ENCODE measurements around the gene FNDC11.
A peak's percentile ranks its signal among the peaks of the same experiment; 100 is the strongest.
"Not testable (repeated sequence)": the region's sequence is repeated elsewhere in the genome, so short reads cannot be mapped to it uniquely, and the experiment has no call there.

FNDC11 gene

GRCh38 chr20:63567136-63567385 is 13.1 kb downstream of the FNDC11 start:
- DNase-seq, result no peak
- Histone ChIP-seq H3K27ac (ENCODE audit: insufficient read depth, low read length, poor library complexity, severe bottlenecking) (no peak overlapping the region), H3K27me3 (replicated peaks; ENCODE audit: control insufficient read depth, insufficient read depth, low read length, poor library complexity, severe bottlenecking) (no peaks in the 10 kb centered on the region), H3K4me3 (ENCODE audit: insufficient read depth, low read depth, low read length, poor library complexity, severe bottlenecking) (no peak overlapping the region), H3K36me3 (ENCODE audit: control insufficient read depth, insufficient read depth, low read length) (peaks cover 34% of the 10 kb centered on the region), H3K9me3 (ENCODE audit: control insufficient read depth, low read length) (no peaks in the 10 kb centered on the region), H3K4me1 (ENCODE audit: control insufficient read depth, insufficient read depth, low read length, poor library complexity, severe bottlenecking) (peaks cover 23% of the 10 kb centered on the region)

- no peaks in the 10 kb centered on the region for H3K9me3 ChIP-seq (ENCODE audit: control insufficient read depth, low read length)
- no peaks in the 10 kb centered on the region for H3K27me3 ChIP-seq (replicated peaks; ENCODE audit: control insufficient read depth, insufficient read depth, low read length, poor library complexity, severe bottlenecking)
- peaks cover 23% of the 10 kb centered on the region for H3K4me1 ChIP-seq (ENCODE audit: control insufficient read depth, insufficient read depth, low read length, poor library complexity, severe bottlenecking)
- DNase-seq, result peak; percentile 29 to 50 (median 45)
- no peak overlapping the region for H3K27ac ChIP-seq (ENCODE audit: insufficient read depth, low read length, poor library complexity, severe bottlenecking)
- peak overlapping the region; percentile 53 for H3K4me3 ChIP-seq (ENCODE audit: insufficient read depth, low read depth, low read length, poor library complexity, severe bottlenecking)
- H3K36me3 ChIP-seq (ENCODE audit: control insufficient read depth, insufficient read depth, low read length), result peaks cover 29% of the 10 kb centered on the region
These were observed 13.6 kb downstream of the FNDC11 start for GRCh38 chr20:63567386-63568169.

- Histone ChIP-seq H3K27ac (ENCODE audit: insufficient read depth, low read length, poor library complexity, severe bottlenecking) (no peak overlapping the region), H3K4me1 (ENCODE audit: control insufficient read depth, insufficient read depth, low read length, poor library complexity, severe bottlenecking) (peaks cover 28% of the 10 kb centered on the region), H3K9me3 (ENCODE audit: control insufficient read depth, low read length) (no peaks in the 10 kb centered on the region), H3K27me3 (replicated peaks; ENCODE audit: control insufficient read depth, insufficient read depth, low read length, poor library complexity, severe bottlenecking) (no peaks in the 10 kb centered on the region), H3K4me3 (ENCODE audit: insufficient read depth, low read depth, low read length, poor library complexity, severe bottlenecking) (peak overlapping the region; percentile 53), H3K36me3 (ENCODE audit: control insufficient read depth, insufficient read depth, low read length) (peaks cover 21% of the 10 kb centered on the region)
- DNase-seq, result no peak
These were observed 14.4 kb downstream of the FNDC11 start for GRCh38 chr20:63568170-63568981.

- H3K4me1 ChIP-seq (ENCODE audit: control insufficient read depth, insufficient read depth, low read length, poor library complexity, severe bottlenecking), result peaks cover 31% of the 10 kb centered on the region
- peak overlapping the region; percentile 29 for H3K4me3 ChIP-seq (ENCODE audit: insufficient read depth, low read depth, low read length, poor library complexity, severe bottlenecking)
- H3K36me3 ChIP-seq (ENCODE audit: control insufficient read depth, insufficient read depth, low read length), result peaks cover 14% of the 10 kb centered on the region
- no peaks in the 10 kb centered on the region for H3K9me3 ChIP-seq (ENCODE audit: control insufficient read depth, low read length)
- H3K27ac ChIP-seq (ENCODE audit: insufficient read depth, low read length, poor library complexity, severe bottlenecking), result no peak overlapping the region
- no peaks in the 10 kb centered on the region for H3K27me3 ChIP-seq (replicated peaks; ENCODE audit: control insufficient read depth, insufficient read depth, low read length, poor library complexity, severe bottlenecking)
- no peak for DNase-seq
These were observed 15.3 kb downstream of the FNDC11 start for GRCh38 chr20:63568986-63569949.

GRCh38 chr20:63570281-63571086 is 16.5 kb downstream of the FNDC11 start:
- DNase-seq, result no peak
- H3K4me1 ChIP-seq (ENCODE audit: control insufficient read depth, insufficient read depth, low read length, poor library complexity, severe bottlenecking), result peaks cover 31% of the 10 kb centered on the region
- no peaks in the 10 kb centered on the region for H3K9me3 ChIP-seq (ENCODE audit: control insufficient read depth, low read length)
- H3K27ac ChIP-seq (ENCODE audit: insufficient read depth, low read length, poor library complexity, severe bottlenecking), result no peak overlapping the region
- peaks cover 3% of the 10 kb centered on the region for H3K36me3 ChIP-seq (ENCODE audit: control insufficient read depth, insufficient read depth, low read length)
- no peaks in the 10 kb centered on the region for H3K27me3 ChIP-seq (replicated peaks; ENCODE audit: control insufficient read depth, insufficient read depth, low read length, poor library complexity, severe bottlenecking)
- no peak overlapping the region for H3K4me3 ChIP-seq (ENCODE audit: insufficient read depth, low read depth, low read length, poor library complexity, severe bottlenecking)

- not testable (repeated sequence) for DNase-seq; H3K27ac ChIP-seq (ENCODE audit: insufficient read depth, low read length, poor library complexity, severe bottlenecking); H3K27me3 ChIP-seq (replicated peaks; ENCODE audit: control insufficient read depth, insufficient read depth, low read length, poor library complexity, severe bottlenecking); H3K9me3 ChIP-seq (ENCODE audit: control insufficient read depth, low read length); H3K4me3 ChIP-seq (ENCODE audit: insufficient read depth, low read depth, low read length, poor library complexity, severe bottlenecking); H3K36me3 ChIP-seq (ENCODE audit: control insufficient read depth, insufficient read depth, low read length)
- H3K4me1 ChIP-seq (ENCODE audit: control insufficient read depth, insufficient read depth, low read length, poor library complexity, severe bottlenecking), result peaks cover 31% of the 10 kb centered on the region
These were observed 17.1 kb downstream of the FNDC11 start for GRCh38 chr20:63571087-63571478.

GRCh38 chr20:63572071-63572787 is 18.3 kb downstream of the FNDC11 start:
- H3K9me3 ChIP-seq (ENCODE audit: control insufficient read depth, low read length), result no peaks in the 10 kb centered on the region
- peaks cover 31% of the 10 kb centered on the region for H3K4me1 ChIP-seq (ENCODE audit: control insufficient read depth, insufficient read depth, low read length, poor library complexity, severe bottlenecking)
- no peaks in the 10 kb centered on the region for H3K27me3 ChIP-seq (replicated peaks; ENCODE audit: control insufficient read depth, insufficient read depth, low read length, poor library complexity, severe bottlenecking)
- no peak overlapping the region for H3K4me3 ChIP-seq (ENCODE audit: insufficient read depth, low read depth, low read length, poor library complexity, severe bottlenecking)
- H3K36me3 ChIP-seq (ENCODE audit: control insufficient read depth, insufficient read depth, low read length), result peaks cover 3% of the 10 kb centered on the region
- no peak overlapping the region for H3K27ac ChIP-seq (ENCODE audit: insufficient read depth, low read length, poor library complexity, severe bottlenecking)
- no peak for DNase-seq

GRCh38 chr20:63572788-63573646 is 19.1 kb downstream of the FNDC11 start:
- Histone ChIP-seq H3K36me3 (ENCODE audit: control insufficient read depth, insufficient read depth, low read length) (peaks cover 3% of the 10 kb centered on the region), H3K4me3 (ENCODE audit: insufficient read depth, low read depth, low read length, poor library complexity, severe bottlenecking) (peak overlapping the region; percentile 77), H3K27me3 (replicated peaks; ENCODE audit: control insufficient read depth, insufficient read depth, low read length, poor library complexity, severe bottlenecking) (no peaks in the 10 kb centered on the region), H3K4me1 (ENCODE audit: control insufficient read depth, insufficient read depth, low read length, poor library complexity, severe bottlenecking) (peaks cover 25% of the 10 kb centered on the region), H3K9me3 (ENCODE audit: control insufficient read depth, low read length) (no peaks in the 10 kb centered on the region), H3K27ac (ENCODE audit: insufficient read depth, low read length, poor library complexity, severe bottlenecking) (peak overlapping the region; percentile 62)
- no peak for DNase-seq

All from effector memory CD4-positive, alpha-beta T cell (primary cell).